Bronchial epithelial cell (primary cell): ENCODE data around the gene CLEC4D. TPM values are rescaled to one million over a fixed set of nuclear protein-coding genes. Genes with fewer than 3 reads are reported as not detected.
A peak's percentile ranks its signal among the peaks of the same experiment; 100 is the strongest.

Experiments used
- DNase-seq: peaks from one replicate; pipeline ENCODE4 v3.0.0-alpha.2; 2010; ENCODE audit warnings: low read depth
- FAIRE-seq: peaks from 2 replicates; lab custom pipeline; 2011; peaks lifted over from hg19 to GRCh38; lab: Jason Lieb, UNC
- H3K27me3 ChIP-seq: 2 replicates; pipeline ENCODE4 v1.5.1; 2011; ENCODE audit warnings: low read length; ENCODE audit not compliant: control insufficient read depth, insufficient read depth
- H3K36me3 ChIP-seq: 2 replicates; pipeline ENCODE4 v1.5.1; 2011; ENCODE audit warnings: low read length; ENCODE audit not compliant: control insufficient read depth, insufficient read depth
- H3K4me3 ChIP-seq: 2 replicates; pipeline ENCODE4 v1.5.1; 2011; ENCODE audit warnings: mild to moderate bottlenecking, low read depth, low read length, control low read depth
- total RNA-seq: library from RNA; depleted of rRNA; stranded (reverse); fragments of >200 nt; gene quantifications from 2 replicates; pipeline ENCODE4 v1.2.1, GENCODE V29; 2014
- TF ChIP-seq, protein P1 (sequence below): IDR thresholded peaks from 2 replicates; pipeline ENCODE4 v1.5.1; 2011; ENCODE audit warnings: mild to moderate bottlenecking, moderate library complexity, low read length, control low read depth, inconsistent platforms; ENCODE audit not compliant: insufficient read depth, severe bottlenecking

Gene CLEC4D
- total RNA-seq, 1 donor from 2014 or later = not detected

DNA sequence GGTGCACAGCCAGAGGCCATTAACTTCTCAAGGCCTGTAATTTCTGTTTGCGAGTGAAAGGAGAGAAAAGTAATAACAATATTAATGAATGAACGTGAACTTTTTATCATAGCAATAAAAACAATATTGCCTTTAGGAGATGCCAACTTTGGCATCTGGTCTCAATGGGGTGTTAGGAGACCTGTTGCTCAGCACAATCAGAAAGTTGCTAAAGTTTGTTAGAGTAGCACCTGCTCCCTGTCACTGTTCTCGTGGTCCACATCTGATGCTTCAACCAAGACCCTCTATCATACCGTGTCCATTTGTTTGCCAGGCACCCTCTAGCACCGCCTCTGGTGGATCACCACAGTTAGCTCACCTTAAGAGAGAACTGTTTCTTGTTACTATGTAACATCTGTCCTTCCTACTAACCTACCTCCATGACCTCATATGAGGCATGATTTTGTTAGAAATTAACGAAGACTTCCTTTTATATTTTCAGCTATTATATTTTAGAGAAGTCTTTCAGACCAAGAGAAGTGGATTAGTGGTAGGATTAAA lies 39.9 kb downstream of the CLEC4D start:
- H3K36me3 ChIP-seq = no peaks in the 10 kb centered on the region
- TF ChIP-seq, protein P1, sequence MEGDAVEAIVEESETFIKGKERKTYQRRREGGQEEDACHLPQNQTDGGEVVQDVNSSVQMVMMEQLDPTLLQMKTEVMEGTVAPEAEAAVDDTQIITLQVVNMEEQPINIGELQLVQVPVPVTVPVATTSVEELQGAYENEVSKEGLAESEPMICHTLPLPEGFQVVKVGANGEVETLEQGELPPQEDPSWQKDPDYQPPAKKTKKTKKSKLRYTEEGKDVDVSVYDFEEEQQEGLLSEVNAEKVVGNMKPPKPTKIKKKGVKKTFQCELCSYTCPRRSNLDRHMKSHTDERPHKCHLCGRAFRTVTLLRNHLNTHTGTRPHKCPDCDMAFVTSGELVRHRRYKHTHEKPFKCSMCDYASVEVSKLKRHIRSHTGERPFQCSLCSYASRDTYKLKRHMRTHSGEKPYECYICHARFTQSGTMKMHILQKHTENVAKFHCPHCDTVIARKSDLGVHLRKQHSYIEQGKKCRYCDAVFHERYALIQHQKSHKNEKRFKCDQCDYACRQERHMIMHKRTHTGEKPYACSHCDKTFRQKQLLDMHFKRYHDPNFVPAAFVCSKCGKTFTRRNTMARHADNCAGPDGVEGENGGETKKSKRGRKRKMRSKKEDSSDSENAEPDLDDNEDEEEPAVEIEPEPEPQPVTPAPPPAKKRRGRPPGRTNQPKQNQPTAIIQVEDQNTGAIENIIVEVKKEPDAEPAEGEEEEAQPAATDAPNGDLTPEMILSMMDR = no peak

DNA sequence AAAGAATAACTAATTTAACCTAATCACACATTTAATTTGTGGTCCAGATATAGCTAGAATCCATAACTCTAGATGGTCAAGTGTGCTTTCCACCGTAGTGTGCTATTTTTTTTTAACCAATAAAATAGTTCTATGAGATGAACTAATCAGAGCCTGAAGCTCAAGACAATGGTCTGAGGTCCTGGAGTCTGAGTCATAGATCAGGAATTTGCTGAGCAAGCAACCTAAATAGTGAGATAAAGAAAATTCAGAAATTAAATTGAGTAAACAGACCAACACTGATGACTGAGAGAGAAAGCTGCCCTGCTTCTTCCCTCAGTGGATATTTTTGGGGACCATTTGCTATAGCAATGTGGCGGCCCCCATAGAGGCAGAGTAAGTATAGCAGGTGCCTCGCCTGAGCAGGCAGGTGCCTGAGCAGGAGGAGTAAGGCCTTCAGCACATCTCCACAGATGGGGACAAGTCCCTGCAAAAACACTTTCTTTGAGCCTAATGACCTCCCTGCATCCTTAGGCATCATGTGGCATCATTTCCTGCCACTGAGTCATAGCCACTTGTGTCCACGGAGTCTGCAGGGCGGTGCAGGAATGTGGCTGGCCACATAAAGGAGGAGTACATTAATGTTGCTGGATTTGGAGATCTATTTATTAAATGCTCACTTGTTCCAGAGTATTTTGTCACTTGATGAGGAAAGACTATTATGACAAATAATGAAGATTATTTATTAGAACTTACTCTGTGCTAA lies 41.3 kb downstream of the CLEC4D start:
- Histone ChIP-seq H3K27me3 (no peaks in the 10 kb centered on the region), H3K4me3 (no peak overlapping the region), H3K36me3 (no peaks in the 10 kb centered on the region)
- TF ChIP-seq, protein P1 = no peak
- FAIRE-seq (no peak), DNase-seq (peak; percentile 56)

More for the DNA sequence above, 39.9 kb downstream of the CLEC4D start:
- FAIRE-seq = no peak
- no peak for DNase-seq
- Histone ChIP-seq H3K27me3 (no peaks in the 10 kb centered on the region), H3K4me3 (no peak overlapping the region)

DNA sequence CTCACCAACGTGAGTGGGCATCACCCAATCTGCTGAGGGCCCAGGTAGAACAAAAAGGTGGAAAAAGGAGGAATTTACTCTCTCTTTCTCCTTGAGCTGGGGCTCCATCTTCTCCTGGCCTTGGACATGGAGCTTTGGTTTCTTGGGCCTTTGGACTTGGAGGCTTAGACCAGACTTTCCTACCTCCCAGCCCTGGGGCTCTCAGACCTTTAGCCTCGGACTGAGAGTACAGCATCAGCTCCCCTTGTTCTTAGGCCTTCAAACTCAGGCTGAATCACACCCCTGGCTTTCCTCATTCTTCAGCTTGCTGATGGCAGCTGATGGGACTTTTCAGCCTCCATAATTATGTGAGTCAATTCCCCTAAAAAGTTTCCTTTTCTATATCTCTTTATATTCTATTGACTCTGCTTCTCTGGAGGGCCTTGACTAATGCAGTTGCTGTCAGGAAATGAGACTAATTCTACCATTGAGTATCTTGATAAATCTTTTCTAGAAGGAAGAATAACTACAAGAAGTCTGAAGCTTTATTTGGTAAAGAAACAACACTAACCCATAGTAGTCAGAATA lies 43.3 kb downstream of the CLEC4D start:
- DNase-seq = peak; percentile 28
- no peaks in the 10 kb centered on the region for H3K27me3 ChIP-seq
- no peak for FAIRE-seq
- no peaks in the 10 kb centered on the region for H3K36me3 ChIP-seq
- no peak overlapping the region for H3K4me3 ChIP-seq
- TF ChIP-seq, protein P1 = no peak

- TF ChIP-seq, protein P1 = no peak
- DNase-seq (no peak), FAIRE-seq (no peak)
- Histone ChIP-seq H3K36me3 (no peaks in the 10 kb centered on the region), H3K4me3 (no peak overlapping the region), H3K27me3 (no peaks in the 10 kb centered on the region)
These were observed 46.4 kb downstream of the CLEC4D start for GRCh38 chr12:8559676-8560075.

- H3K36me3 ChIP-seq = no peaks in the 10 kb centered on the region
- TF ChIP-seq, protein P1 = no peak
- no peak for DNase-seq
- H3K27me3 ChIP-seq = no peaks in the 10 kb centered on the region
- H3K4me3 ChIP-seq = no peak overlapping the region
- FAIRE-seq = no peak
These were observed 47.7 kb downstream of the CLEC4D start for GRCh38 chr12:8561011-8561410.
